Measurements from ENCODE around the gene CISD3.
A peak's percentile ranks its signal among the peaks of the same experiment; 100 is the strongest.

DNA sequence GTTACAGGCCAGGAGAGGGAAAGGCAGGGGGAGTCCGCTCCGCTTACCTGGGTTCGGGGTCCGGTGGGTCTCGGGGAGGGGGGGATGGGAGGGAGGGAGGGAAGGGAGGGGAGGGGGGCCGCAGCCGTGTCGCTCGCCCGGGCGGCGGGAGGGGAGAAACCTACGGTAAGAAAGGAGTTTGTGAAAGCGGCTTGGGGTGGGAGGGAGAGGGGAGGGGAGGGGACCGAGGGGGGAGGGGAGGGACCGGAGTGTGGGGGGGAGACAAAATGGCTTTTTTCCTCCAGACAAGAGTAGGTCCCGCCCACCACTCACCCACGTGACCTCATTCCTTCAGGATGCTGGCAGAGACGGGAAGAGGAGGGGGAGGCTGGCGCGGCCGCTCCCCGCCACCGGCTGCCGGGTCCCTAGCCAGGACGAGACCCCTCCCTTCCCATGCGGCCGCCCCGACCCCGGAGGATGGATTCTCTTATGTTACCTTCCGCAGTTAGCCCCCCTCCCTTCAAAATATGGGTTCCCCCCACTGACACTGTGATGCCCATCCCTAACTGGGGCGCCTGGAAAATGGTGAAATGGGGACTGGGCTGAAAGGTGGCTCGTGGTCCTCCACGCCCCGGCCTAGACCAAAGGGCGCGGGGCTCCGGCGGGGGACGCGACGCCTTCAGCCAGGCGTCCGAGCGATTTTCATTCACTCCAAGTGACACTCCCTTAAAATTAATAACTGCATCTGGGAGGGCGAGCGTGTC is 18.2 kb downstream of the CISD3 start, which contains the start of gene PCGF2:
- peak; percentile 80 for TF ChIP-seq POLR2AphosphoS5 (IDR thresholded peaks at IDR 0.05)
- TF ChIP-seq, protein P1, sequence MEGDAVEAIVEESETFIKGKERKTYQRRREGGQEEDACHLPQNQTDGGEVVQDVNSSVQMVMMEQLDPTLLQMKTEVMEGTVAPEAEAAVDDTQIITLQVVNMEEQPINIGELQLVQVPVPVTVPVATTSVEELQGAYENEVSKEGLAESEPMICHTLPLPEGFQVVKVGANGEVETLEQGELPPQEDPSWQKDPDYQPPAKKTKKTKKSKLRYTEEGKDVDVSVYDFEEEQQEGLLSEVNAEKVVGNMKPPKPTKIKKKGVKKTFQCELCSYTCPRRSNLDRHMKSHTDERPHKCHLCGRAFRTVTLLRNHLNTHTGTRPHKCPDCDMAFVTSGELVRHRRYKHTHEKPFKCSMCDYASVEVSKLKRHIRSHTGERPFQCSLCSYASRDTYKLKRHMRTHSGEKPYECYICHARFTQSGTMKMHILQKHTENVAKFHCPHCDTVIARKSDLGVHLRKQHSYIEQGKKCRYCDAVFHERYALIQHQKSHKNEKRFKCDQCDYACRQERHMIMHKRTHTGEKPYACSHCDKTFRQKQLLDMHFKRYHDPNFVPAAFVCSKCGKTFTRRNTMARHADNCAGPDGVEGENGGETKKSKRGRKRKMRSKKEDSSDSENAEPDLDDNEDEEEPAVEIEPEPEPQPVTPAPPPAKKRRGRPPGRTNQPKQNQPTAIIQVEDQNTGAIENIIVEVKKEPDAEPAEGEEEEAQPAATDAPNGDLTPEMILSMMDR (IDR thresholded peaks at IDR 0.05): no peak
